HFFc6 (cell line): ENCODE data around the gene MTTP. TPM values are rescaled to one million over a fixed set of nuclear protein-coding genes. Genes with fewer than 3 reads are reported as not detected.
"Not testable (repeated sequence)": the region's sequence is repeated elsewhere in the genome, so short reads cannot be mapped to it uniquely, and the experiment has no call there.

Experiments
- DNase-seq: peaks from one replicate; pipeline ENCODE4 v3.0.0-alpha.2; 2018
- H3K27ac Mint-ChIP-seq: 2 replicates; pipeline ENCODE4 v1.8.0; 2020; ENCODE audit warnings: mild to moderate bottlenecking, mixed read lengths
- H3K27me3 Mint-ChIP-seq: 2 replicates; pipeline ENCODE4 v1.8.0; 2021; ENCODE audit warnings: mild to moderate bottlenecking, moderate library complexity, mixed read lengths; ENCODE audit not compliant: insufficient read depth
- H3K36me3 Mint-ChIP-seq: 2 replicates; pipeline ENCODE4 v1.8.0; 2021; ENCODE audit warnings: low read depth, mixed read lengths
- H3K4me1 Mint-ChIP-seq: 2 replicates; pipeline ENCODE4 v1.8.0; 2020; ENCODE audit warnings: low read depth, mixed read lengths
- H3K4me3 Mint-ChIP-seq: 2 replicates; pipeline ENCODE4 v1.8.0; 2020; ENCODE audit warnings: mild to moderate bottlenecking, moderate library complexity, mixed read lengths
- H3K9me3 Mint-ChIP-seq: 2 replicates; pipeline ENCODE4 v1.8.0; 2020; ENCODE audit warnings: mild to moderate bottlenecking, mixed read lengths
- long read RNA-seq: library from polyadenylated mRNA; unstranded; transcript quantifications from one replicate; pipeline ENCODE4 v2.0.0, GENCODE V29; 2019
- total RNA-seq, 6 experiments: library from RNA; stranded (reverse); fragmentation: NEBNext Ultra II Directional; extraction: Animal tissue kit (Norgen Biotek cat#: 25700); gene quantifications; 2 replicates in 1 of 6; 3 replicates in 5 of 6; pipeline ENCODE4 v1.2.3, GENCODE V29; 2021
- TF ChIP-seq, protein P1 (sequence below): fragments of 200-600 bp; sonication (generic); IDR thresholded peaks from 2 replicates; pipeline ENCODE4 v1.5.0; 2021; ENCODE audit warnings: antibody characterized with exemption, mild to moderate bottlenecking

MTTP gene
- total RNA-seq = not detected
- long read RNA-seq = 0 reads

DNA sequence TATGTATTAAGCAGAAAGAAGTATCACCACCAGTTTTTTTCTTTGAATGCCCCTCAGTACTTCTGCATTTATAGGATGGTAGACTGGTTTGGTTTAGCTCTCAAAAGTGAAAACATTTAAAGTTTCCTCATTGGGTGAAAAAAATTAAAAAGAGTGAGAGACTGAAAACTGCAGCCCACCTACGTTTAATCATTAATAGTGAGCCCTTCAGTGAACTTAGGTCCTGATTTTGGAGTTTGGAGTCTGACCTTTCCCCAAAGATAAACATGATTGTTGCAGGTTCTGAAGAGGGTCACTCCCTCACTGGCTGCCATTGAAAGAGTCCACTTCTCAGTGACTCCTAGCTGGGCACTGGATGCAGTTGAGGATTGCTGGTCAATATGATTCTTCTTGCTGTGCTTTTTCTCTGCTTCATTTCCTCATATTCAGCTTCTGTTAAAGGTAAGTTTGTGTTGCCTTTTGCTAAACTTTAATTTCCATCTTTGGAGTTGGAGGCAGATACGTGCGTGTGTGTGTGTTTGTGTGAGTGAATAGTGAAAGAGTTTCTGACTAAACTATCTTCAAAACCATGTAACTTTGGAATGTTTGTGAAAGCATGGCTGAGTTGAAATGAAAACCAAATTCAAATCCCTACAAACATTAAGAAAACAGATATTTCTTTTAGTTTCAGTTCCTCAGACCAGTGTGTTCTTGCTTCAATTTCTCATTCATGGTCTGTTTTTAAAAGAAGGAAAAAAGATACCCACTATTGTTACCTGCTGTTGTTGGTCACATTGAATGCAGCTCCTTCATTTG is at the start of gene MTTP:
Gene MTTP (plus strand): TSS at position 295 of the 795 bp plus-strand sequence. CDS start 86 bp downstream, at position 381.
- Mint-ChIP-seq H3K27ac (no peak within 1 kb of the TSS), H3K9me3 (no peaks in the 10 kb centered on the region), H3K4me1 (no peaks in the 10 kb centered on the region), H3K27me3 (peaks cover 4% of the 10 kb centered on the region), H3K36me3 (no peaks in the 10 kb centered on the region), H3K4me3 (no peak within 1 kb of the TSS; the same call in 1 of the 2 replicates)
- no peak for DNase-seq
- TF ChIP-seq, protein P1, sequence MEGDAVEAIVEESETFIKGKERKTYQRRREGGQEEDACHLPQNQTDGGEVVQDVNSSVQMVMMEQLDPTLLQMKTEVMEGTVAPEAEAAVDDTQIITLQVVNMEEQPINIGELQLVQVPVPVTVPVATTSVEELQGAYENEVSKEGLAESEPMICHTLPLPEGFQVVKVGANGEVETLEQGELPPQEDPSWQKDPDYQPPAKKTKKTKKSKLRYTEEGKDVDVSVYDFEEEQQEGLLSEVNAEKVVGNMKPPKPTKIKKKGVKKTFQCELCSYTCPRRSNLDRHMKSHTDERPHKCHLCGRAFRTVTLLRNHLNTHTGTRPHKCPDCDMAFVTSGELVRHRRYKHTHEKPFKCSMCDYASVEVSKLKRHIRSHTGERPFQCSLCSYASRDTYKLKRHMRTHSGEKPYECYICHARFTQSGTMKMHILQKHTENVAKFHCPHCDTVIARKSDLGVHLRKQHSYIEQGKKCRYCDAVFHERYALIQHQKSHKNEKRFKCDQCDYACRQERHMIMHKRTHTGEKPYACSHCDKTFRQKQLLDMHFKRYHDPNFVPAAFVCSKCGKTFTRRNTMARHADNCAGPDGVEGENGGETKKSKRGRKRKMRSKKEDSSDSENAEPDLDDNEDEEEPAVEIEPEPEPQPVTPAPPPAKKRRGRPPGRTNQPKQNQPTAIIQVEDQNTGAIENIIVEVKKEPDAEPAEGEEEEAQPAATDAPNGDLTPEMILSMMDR = no peak

DNA sequence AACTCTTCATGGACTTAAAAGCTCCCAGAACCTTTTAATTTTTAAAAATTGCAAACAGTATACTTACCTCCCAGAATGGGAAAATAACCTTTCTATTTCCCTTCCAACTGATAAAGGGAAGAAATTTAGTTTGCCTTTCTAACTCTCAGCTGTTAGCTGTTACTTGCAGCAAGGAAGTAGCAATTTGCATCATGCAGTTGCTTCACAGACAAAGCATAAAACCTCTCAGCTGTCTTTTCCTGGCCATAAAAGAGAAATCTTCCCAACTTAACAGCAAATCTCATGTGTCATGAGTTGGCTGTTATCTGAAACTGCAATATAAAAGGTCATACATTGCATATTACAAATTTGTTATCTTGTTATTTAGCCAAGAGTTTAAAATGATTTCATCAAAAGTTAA is 45.4 kb upstream of the MTTP start:
- no peaks in the 10 kb centered on the region for H3K9me3 Mint-ChIP-seq
- peaks cover 3% of the 10 kb centered on the region; the same call in 1 of the 2 replicates for H3K27me3 Mint-ChIP-seq
- no peaks in the 10 kb centered on the region for H3K4me1 Mint-ChIP-seq
- no peak overlapping the region for H3K4me3 Mint-ChIP-seq
- TF ChIP-seq, protein P1 = no peak
- no peak overlapping the region for H3K27ac Mint-ChIP-seq
- H3K36me3 Mint-ChIP-seq = no peaks in the 10 kb centered on the region
- DNase-seq = no peak

DNA sequence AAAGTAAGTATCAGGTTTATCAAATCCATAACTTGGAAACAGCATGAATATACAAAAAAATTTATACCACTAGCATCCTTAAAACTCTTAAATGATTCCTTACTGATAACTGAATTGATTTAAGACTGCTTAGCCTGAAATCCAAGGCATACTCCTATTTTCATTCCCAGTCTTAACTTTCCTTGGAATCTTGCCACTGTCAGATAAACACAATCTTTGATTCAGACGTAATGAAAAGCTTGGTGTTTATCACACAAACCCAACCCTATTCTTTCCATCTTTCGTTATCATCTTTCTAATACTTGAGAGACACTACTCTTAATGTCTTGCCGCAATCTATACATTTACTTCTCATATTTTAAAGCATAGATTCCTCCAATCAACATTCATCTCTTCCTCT is 44.7 kb upstream of the MTTP start:
- Mint-ChIP-seq H3K27me3 (peaks cover 3% of the 10 kb centered on the region), H3K4me1 (no peaks in the 10 kb centered on the region)

DNA sequence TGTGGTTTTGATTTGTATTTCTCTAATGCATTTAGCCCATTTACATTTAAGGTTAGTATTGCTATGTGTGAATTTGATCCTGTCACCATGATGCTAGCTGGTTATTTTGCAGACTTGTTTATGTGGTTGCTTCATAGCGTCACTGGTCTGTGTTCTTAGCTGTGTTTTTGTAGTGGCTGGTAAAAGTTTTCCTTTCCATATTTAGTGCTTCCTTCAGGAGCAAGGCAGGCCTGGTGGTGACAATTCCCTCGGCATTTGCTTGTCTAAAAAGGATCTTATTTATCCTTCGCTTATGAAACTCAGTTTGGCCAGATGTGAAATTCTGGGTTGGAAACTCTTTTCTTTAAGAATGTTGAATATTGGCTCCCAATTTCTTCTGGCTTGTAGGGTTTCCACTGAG is 39.9 kb upstream of the MTTP start:
- H3K4me3 Mint-ChIP-seq, H3K9me3 Mint-ChIP-seq, DNase-seq, H3K27ac Mint-ChIP-seq, H3K36me3 Mint-ChIP-seq, H3K4me1 Mint-ChIP-seq, H3K27me3 Mint-ChIP-seq: not testable (repeated sequence)

More for the DNA sequence above, 44.7 kb upstream of the MTTP start:
- Mint-ChIP-seq H3K27ac (no peak overlapping the region), H3K9me3 (no peaks in the 10 kb centered on the region), H3K36me3 (no peaks in the 10 kb centered on the region), H3K4me3 (no peak overlapping the region)
- no peak for DNase-seq
- TF ChIP-seq, protein P1 = no peak

DNA sequence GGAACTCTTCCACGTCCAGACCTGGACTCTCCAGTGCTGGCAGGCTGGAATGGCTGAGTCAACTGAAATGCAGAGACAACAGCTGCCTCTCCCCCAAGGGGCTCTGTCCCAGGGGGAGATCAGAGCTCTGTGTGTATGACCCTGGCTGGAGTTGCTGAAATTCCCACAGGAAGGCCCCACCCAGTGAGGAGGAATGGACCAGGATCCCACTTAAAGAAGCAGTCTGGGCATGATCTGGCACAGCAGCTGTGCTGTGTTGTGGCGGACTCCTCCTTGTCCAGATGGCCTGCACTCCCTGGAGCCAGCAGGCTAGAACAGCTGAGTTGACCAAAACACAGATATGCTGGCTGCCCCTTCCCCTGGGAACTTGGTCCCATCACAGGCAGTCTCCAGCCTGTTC is 38.4 kb upstream of the MTTP start:
- DNase-seq = no peak
- TF ChIP-seq, protein P1 = no peak
- Mint-ChIP-seq H3K27ac (no peak overlapping the region), H3K9me3 (no peaks in the 10 kb centered on the region), H3K27me3 (peaks cover 3% of the 10 kb centered on the region), H3K36me3 (no peaks in the 10 kb centered on the region), H3K4me3 (no peak overlapping the region), H3K4me1 (no peaks in the 10 kb centered on the region)

DNA sequence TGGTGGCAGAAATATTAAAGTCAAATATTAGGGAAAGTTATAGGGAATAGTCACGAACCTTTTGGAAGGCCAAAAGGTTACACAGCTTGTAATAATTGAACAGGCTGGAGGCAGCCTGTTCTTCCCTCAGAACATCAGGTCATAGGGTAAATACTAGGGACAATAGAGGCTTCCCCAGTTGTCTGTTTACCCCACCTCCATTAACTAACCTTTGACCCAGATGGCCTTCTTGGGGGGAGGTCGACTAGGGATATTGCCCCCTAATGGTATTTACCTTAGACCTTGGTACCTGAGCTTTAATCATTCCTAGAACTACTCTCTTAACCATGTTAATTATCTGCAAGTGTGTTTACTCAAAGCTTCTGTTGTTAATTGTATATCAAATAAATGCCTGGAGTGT is 37.8 kb upstream of the MTTP start:
- no peak overlapping the region for H3K27ac Mint-ChIP-seq
- no peaks in the 10 kb centered on the region for H3K9me3 Mint-ChIP-seq
- H3K4me1 Mint-ChIP-seq = no peaks in the 10 kb centered on the region
- H3K36me3 Mint-ChIP-seq = no peaks in the 10 kb centered on the region
- TF ChIP-seq, protein P1 = no peak
- H3K27me3 Mint-ChIP-seq = peaks cover 3% of the 10 kb centered on the region
- H3K4me3 Mint-ChIP-seq = no peak overlapping the region
- DNase-seq = no peak
